Stimulated activated CD4-positive, alpha-beta T cell treated with anti-CD3 and anti-CD28 coated beads, Interleukin-1b, Interleukin-23, amount 100 ng/mL, for 1 hour (primary cell): Measurements from ENCODE around the gene CDK15.

Experiments used
- DNase-seq, 2 donors: peaks; one replicate each; pipeline ENCODE4 v3.0.0-alpha.2; 2020; ENCODE audit warnings: low read depth in 2 of 2

The CDK15 gene

GRCh38 chr2:201866643-201867473 lies 60.5 kb downstream of the CDK15 start:
- DNase-seq, result no peak

GRCh38 chr2:201871471-201871870 lies 65.1 kb downstream of the CDK15 start:
- no peak for DNase-seq

DNA sequence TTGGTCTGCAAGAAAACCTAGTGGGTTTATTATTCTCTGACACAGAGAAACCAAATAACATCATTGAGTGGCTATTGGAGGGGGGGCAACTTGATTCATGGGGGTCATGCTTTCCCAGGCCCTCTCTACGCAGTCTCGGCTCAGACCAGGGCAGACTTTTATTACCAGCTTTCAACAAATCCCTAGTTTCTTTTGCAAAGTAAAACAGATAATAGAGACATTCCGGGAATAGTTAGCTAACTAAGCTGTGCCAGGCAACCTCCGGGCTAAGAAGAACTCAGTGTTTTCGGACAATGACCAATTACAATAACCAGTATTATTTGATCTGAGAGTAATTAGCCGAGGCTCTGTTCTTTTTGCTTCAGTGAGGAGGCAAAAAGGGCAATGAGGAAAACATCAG lies 66.3 kb downstream of the CDK15 start:
- no peak for DNase-seq

DNA sequence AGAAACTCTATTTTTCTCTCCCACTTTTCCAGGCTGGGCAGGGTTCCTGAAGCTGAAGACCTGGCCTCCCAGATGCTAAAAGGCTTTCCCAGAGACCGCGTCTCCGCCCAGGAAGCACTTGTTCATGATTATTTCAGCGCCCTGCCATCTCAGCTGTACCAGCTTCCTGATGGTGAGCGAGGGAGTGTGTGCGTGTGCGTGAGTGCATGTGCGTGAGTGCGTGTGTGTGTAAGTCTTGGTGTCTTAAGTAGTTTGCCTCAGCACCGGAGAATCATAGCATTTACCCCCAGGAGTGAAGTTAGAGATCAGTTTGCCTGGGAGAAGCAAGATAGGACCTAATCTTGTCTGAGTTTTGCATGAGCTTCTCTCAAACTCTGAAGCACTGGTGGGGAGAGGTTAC lies 73.7 kb downstream of the CDK15 start:
- no peak for DNase-seq

DNA sequence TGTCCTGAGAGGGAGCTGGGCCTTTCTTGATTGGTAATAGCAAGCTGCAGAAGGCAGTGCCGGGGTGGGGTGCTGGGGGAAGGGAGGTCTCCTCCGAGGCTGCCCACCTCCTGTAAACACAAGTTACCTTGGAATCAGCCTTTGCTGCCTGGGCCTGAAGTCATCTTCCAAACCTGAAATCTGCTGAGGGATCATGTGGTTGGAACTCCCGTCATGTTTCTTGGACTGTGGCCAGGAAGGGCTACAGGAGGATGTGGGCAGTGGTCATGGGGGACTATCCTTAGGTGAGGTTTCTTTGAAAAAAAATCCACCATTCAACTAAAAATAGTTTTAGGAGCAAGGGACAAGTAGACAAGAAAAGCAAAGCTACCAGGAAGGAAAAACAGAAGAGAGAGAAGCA lies 74.2 kb downstream of the CDK15 start:
- DNase-seq, result no peak

DNA sequence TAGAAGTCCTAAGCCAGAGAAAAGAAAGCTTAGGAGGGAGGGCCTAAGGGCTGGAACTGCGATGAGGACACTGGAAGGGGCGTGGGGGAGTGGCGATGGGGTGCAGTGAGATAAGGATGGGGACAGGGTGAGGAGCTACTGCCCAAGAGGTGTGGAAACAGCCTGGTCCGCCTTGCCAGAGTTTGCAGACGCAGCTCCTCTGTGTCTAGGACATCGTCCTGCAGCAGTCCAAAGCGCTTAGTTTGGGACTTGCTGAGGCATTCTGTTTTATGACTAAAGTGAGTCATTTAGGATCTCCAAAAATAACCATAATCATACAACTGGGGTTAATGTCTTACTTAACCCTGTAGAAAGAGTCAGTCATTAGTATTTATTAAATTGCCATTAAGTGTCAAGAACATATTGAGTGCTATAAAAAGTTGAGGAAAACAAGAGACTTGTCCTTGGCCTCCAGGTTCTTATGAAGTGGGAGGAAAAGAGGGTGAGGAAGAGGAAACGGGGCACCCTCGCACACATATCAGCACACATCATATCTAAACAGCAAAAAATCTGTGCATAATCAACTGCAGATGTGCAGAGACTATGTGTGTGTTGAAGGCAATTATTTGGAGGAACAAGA lies 74.8 kb downstream of the CDK15 start:
- DNase-seq, result no peak

- no peak for DNase-seq
Measured at GRCh38 chr2:201881741-201882140, 75.4 kb downstream of the CDK15 start.

DNA sequence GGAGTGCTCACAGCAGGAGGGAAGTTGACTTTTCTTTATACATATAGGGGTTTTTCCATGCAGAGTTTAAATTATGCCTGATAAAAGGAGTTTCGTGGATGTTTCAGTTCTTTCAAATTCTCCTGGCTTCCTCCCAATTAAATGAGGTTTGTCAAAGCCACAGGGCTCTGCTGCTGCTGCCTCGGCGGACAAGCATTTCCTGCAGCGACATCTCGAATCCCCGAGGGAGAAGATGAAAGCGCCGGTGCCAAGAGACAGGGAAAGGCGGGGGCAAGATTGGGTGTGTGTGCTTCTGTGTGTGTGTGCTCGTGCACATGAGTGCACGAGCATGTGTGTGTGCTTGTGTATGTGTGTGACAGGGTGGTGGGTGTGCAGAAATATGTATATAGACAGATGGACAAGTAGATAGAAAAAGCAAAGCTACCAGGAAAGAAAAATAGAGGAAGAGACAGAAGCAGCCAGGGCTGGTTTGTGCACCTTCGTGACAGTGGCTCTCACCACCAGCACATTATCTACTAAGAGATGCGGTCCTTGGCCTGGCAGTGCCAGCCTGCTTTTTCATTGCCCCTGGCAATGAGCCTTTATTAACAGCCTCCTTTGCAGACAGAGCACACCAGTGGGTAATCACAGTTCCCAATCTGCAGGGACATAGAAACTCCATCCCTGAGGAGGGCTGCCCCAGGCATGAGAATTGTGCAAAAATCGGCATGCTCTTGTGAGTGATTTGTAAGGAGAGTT lies 76.2 kb downstream of the CDK15 start:
- DNase-seq, result no peak

- DNase-seq, result no peak
Measured at GRCh38 chr2:201883606-201884369, 77.5 kb downstream of the CDK15 start.

DNA sequence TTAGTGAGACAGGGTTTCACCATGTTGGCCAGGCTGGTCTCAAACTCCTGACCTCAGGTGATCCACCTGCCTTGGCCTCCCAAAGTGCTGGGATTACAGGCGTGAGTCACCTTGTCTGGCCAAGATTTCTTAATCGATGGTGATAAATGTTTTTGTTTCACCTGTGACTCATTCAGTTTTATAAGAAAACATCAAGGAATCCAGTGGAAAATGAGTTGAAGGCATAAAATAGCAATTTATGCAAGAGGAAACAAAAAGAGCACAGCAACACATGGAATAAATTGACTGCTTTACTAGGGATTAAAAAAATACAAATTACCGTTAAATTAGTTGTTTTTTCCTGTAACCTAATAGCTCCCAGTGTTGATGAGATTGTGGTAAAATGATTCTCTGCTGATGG lies 80.2 kb downstream of the CDK15 start:
- DNase-seq, result no peak

DNA sequence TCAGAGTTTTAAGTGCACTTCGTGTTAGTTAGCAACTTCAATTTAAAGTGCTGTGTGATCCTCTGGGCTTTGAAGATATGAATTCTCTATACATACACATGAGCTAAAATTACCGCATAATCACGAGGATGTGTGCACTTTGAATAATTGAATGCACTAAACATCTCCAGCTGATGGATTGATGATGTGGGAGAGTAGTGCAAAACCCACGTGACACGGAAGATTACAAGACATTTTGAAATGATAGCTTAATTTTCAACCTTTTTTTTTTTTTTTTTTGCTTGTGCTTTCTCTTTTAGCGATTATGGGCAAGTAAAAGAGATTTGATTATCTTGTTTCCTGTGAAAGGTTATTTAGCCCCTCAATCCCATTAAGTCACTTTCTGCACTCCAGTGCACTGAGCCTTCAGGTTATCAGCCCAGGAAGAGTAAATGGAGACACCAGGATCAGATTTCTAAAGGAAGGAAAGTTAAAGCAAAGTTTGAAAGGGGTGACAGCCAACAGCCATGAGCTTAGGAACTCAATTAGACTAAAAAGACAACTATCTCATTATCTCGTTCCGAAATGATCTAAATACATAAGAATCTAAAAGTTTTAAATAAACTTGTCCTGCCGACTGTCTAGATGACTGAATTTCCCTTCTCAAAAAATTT lies 81.6 kb downstream of the CDK15 start:
- DNase-seq, result no peak

GRCh38 chr2:201888426-201888800 lies 82.1 kb downstream of the CDK15 start:
- DNase-seq, result no peak

DNA sequence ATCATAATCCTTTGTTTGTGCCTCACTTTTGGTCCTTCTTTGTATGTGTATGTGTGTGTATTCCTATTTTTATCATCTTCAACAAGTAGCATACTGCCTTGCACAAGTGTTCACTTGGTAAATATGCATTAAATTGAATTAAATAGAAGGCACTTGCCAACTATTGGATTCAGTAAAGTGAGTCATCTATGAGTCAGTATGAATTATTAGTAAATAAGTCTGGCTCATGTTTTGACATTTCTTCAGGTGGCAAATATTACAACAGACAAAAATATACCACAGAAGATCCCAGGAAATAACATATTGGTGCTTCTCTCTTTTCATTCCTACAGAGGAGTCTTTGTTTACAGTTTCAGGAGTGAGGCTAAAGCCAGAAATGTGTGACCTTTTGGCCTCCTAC lies 84.1 kb downstream of the CDK15 start:
- no peak for DNase-seq

- DNase-seq, result no peak
Measured at GRCh38 chr2:201891676-201892075, 85.3 kb downstream of the CDK15 start.

GRCh38 chr2:201892516-201892915 lies 86.2 kb downstream of the CDK15 start:
- no peak for DNase-seq

DNA sequence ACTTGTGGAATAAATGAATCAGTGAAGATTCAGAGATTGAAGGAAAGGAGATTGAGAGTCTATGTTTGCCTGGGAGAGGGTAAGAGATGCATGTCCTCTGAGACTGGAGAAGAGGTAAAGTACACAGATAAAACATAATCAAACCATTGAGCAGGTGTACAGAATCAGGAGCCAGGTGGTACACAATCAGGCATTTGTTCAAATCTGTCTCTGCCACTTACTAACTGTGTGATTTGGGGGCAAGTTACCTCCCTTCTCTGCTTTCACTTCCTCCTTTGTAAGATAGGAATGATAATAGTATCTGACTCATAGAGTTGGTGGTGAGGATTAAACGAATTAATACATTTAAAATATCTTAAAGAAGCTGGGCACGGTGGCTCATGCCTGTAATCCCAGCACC lies 94.0 kb downstream of the CDK15 start:
- DNase-seq, result no peak

- DNase-seq, result no peak
Measured at GRCh38 chr2:201901786-201902185, 95.4 kb downstream of the CDK15 start.

- no peak for DNase-seq
Measured at GRCh38 chr2:201904538-201905420, 98.4 kb downstream of the CDK15 start.

GRCh38 chr2:201906777-201907562 lies 100.6 kb downstream of the CDK15 start:
- DNase-seq, result no peak

DNA sequence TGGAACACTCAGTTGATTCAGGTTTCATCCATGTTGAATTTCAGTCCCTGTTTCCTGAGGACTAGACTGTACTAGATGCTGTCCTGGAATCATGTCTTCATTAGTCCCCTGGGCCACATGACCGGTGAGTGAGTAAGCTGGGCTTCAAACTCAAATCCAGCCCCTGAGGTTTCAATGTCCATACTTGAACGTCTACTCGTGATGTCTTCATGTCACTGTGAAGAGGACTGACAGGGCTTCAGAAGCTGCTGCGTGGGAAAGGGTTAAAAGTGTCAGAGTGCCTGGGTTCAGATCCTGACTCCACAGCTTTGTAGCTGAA lies 101.2 kb downstream of the CDK15 start:
- DNase-seq, result no peak
